ELR (cell line): ENCODE measurements around the gene PTK6.
"Not testable (repeated sequence)": the region's sequence is repeated elsewhere in the genome, so short reads cannot be mapped to it uniquely, and the experiment has no call there.

Experiments used
- DNase-seq: peaks from one replicate; pipeline ENCODE4 v3.0.0-alpha.2; 2015; ENCODE audit warnings: low read depth

PTK6 gene

GRCh38 chr20:63568986-63569949 is 32.1 kb upstream of the PTK6 start:
- DNase-seq, result no peak

DNA sequence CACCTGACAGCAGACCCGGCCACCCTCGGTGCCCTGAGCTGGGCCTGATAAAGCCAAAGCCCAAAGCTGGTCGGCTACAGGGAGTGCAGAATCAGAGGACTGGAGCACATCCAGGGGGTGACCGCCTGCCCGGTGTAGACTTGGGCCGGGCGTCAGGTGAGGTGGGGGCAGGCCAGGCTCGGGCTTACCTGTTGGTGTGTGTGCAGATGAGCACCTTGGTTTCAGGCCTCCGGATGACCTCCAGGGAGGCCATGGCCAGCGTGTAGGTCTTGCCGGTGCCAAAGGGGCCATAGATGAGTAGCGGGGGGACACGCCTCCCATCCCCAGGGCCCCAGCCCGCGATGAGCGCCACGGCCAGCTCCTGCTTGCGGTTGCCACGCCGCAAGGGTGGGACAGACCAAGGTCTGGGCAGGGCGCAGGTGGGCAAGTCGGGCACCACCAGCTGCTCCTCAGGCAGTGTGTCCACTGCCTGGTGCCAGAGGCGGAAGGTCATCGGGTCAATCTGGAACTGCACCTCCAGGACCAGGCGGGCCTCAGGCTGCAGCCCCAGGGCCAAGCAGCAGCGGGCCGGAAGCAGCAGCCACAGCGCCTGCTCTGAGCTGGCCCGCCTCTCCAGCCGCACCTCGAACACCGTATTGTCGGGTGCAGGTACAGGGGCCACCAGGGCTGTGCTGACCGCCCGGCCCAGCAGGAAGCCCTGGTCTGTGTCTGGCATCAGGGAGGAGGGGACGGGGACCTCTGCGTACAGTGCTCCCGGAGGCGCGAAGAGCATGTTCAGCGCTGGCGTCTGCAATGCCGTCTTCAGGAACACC is 31.2 kb upstream of the PTK6 start:
- no peak for DNase-seq

GRCh38 chr20:63567386-63568169 is 30.4 kb upstream of the PTK6 start:
- no peak for DNase-seq

- DNase-seq, result no peak
Measured at GRCh38 chr20:63567136-63567385, 29.9 kb upstream of the PTK6 start.

- no peak for DNase-seq
Measured at GRCh38 chr20:63566395-63567135, 29.4 kb upstream of the PTK6 start.

DNA sequence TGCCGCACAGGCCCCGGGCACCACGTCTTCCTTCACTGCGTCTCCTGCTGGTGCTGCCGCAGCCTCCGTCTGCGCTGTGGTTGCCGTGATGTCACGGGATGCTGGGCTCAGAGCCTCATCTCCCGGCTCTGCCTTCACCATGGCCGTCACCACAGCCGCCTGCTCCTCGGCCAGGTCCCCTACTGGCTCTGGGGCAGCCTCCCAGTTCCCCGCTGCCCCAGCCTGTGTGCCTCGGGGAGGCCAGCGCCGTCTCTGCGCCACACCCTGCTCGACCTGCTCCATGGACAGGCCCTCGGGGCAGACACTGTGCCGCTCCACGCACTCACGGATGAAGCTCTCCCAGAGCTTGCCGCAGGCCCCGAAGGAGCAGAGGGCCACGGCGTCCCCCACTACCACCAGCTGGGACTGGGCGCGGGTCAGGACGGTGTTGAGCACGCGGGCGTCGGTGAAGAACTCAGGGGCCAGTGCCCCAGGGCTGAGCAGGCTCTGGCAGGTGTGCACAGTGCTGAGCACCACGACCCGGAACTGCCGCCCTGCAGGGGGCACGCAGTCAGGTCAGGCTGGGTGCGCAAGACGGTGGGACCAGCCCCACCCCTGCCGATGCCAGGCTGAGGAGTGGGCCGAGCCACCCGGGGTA is 28.6 kb upstream of the PTK6 start:
- no peak for DNase-seq

GRCh38 chr20:63565021-63565698 is 28.0 kb upstream of the PTK6 start:
- no peak for DNase-seq

DNA sequence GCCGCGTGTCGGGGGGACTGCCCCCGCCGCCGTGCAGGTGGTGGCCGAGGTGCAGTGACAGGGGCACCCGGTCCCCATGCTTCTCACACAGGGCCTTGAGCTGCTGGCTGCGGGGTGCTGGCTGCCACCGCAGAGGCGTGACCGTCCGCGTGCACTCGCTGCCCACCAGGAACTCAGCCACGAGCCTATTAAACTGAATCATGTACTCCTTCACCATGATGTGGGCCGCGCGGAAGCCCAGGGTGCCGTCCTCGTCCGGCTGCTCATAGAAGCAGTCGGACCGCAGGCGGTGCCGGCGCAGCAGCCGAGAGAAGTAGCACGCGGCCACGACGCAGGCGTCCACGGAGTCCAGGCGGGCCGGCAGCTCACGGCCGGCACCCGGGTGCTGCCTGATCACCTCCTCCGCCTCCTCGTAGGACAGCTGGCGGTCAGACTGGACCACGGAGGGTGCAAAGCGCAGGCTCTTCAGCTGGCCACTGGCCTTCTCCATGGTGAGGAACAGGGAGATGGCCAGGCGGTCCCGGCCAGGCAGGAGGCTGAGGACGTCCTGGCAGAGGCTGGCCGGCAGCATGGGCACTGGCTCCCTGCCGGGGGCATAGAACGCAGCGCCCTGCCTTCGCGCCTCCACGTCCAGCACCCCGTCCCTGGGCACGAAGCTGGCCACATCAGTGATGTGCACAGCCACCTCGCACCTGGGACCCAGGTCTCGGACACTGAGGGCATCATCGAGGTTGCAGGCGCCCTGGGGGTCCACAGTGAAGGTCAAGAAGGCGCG is 27.0 kb upstream of the PTK6 start:
- DNase-seq, result no peak

GRCh38 chr20:63563225-63563935 is 26.2 kb upstream of the PTK6 start:
- DNase-seq, result no peak

DNA sequence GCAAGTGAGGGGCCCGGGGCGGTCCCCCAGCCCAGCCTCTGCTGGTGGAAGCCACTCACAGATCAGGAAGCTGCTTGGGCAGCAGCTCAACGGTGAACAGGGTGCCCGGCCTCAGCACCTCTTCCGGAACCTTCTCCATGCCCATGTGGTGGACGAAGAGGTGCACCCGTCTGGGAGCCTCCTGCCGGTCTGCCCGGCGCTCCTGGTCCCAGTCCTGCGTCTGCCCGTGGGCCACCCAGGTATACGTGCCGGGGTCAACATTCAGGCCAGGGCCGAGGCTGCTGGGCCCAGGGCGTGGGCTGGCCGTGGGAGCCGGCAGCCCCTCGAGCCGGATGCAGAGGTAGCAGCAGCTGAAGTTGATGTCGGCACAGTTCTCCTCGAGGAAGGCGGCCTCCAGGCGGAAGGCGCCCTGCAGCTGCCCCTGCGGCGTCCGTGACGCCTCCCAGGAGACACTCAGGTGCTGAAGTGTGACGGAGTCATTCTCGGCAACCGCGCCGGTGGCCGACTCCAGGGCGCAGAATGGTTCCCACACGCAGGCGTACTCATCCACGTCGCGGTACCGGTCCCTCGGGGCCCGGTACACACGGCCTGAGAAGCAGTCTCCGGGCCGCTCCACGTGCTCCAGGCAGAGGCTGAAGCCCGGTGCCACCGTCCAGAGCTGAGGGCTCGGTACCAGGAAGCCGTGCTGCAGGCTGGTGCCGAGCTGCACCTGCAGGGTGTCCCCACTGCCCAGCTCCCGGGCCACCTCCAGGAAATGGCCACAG is 25.5 kb upstream of the PTK6 start:
- DNase-seq, result no peak

DNA sequence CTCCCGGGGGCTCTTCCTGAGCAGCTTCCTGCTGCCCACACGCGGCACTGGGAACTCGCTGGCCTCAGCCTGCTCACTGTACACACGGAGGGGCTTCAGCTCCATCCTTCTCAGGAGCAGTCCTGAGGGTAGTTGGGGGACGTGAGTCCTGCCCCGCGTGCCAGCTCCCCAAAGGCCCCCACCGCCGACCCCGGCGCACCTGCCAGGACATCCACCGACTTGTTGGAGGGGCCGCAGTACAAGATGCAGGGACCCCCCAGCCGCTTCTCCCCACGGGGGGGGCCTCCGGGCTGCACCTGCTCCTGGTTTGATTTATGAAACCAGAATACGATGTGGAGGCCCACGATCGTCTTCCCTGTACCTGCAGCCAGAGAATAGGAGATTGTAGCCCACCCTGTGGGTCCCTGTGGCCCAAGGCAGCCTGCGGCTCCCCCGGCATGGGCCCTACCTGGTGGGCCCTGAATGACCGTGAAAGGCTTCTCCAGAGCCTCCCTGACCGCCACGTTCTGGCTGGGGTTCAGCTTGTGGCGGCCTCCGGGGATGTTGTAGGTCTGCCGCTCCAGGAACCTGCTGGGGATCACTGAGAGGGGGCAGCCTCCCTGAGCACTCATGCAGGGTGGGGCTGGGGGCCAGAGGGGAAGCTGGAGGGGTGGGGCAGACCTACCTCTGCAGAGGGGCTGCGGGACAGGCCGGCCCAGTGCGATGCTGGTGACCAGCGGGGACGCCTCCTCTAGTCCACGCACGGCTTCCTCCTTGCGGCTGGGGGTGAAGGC is 24.6 kb upstream of the PTK6 start:
- no peak for DNase-seq

DNA sequence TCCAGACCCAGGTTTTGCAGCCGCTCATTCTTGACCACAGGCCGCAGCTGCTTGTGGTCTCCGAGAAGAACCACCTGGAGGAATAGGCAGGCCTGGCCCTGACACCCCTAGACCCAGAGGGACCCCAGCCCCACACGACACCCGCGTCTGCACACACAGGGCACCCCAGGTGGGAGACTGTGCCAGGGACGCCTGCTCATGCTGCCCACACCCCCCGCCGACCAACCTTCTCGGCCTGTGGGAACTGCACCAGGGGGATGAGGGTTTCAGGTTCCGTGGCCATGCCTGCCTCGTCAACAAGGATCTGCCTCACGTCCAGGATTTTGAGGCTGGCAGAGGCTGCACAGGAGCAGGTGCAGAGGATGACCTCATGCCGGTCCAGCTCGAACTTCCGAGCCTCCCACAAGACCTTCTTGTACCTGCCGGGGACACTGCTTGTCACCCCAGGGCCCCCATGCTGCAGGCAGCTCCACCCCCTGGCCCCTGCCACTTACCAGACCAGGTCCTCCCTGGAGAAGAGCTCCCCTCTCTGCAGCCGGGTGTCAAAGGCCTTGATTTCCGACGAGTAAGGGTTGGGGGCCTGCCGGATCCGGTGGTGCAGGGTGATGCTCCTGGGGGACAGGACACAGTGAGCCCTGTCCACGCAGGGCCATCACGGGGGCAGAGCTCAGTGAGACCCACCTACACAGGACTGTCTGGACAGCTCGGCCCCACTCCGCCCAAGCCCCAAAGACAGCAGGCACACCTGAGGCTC is 23.9 kb upstream of the PTK6 start:
- DNase-seq, result no peak

GRCh38 chr20:63560333-63560805 is 23.2 kb upstream of the PTK6 start:
- DNase-seq, result no peak

- DNase-seq, result not testable (repeated sequence)
Measured at GRCh38 chr20:63559485-63560332, 22.5 kb upstream of the PTK6 start.

GRCh38 chr20:63558804-63559484 is 21.8 kb upstream of the PTK6 start:
- no peak for DNase-seq
